Hippocampal formation (tissue), 2 donors: ENCODE data around the gene PEAK1.

Experiments
- DNase-seq, 2 donors: peaks; one replicate each; lab custom pipeline; 2025; lab: John Stamatoyannopoulos, UW

The PEAK1 gene, protein sequence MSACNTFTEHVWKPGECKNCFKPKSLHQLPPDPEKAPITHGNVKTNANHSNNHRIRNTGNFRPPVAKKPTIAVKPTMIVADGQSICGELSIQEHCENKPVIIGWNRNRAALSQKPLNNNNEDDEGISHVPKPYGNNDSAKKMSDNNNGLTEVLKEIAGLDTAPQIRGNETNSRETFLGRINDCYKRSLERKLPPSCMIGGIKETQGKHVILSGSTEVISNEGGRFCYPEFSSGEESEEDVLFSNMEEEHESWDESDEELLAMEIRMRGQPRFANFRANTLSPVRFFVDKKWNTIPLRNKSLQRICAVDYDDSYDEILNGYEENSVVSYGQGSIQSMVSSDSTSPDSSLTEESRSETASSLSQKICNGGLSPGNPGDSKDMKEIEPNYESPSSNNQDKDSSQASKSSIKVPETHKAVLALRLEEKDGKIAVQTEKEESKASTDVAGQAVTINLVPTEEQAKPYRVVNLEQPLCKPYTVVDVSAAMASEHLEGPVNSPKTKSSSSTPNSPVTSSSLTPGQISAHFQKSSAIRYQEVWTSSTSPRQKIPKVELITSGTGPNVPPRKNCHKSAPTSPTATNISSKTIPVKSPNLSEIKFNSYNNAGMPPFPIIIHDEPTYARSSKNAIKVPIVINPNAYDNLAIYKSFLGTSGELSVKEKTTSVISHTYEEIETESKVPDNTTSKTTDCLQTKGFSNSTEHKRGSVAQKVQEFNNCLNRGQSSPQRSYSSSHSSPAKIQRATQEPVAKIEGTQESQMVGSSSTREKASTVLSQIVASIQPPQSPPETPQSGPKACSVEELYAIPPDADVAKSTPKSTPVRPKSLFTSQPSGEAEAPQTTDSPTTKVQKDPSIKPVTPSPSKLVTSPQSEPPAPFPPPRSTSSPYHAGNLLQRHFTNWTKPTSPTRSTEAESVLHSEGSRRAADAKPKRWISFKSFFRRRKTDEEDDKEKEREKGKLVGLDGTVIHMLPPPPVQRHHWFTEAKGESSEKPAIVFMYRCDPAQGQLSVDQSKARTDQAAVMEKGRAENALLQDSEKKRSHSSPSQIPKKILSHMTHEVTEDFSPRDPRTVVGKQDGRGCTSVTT (N-terminal part only)

GRCh38 chr15:77419836-77420609, at the start of gene PEAK1:
PEAK1 (minus strand) TSS chr15:77420104; CDS start chr15:77181926, 238,178 bp downstream.
- DNase-seq, result peak; percentile 97 to 98

- no peak for DNase-seq
Observed at GRCh38 chr15:77468896-77469295, 49.0 kb upstream of the PEAK1 start.

DNA sequence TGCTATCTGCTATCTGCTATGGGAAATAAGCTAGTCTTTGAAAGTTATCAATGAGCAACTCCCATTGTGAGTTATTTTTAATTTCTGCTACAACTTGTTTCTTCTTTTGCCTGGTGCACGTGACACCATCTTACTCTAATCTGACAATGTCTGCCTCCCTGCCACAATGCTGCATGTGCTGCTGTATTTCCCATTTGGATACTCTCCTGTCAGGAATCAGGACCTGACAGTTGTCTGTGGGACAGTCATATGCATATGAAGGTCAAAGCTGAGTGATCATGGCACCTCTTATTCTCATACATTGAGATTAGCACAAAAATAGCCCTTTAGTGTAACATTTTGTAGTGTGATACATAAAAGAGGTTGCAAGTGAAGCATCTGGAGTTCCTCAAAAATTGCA, 46.6 kb upstream of the PEAK1 start:
- no peak for DNase-seq

- no peak for DNase-seq
Observed at GRCh38 chr15:77464129-77464865, 44.4 kb upstream of the PEAK1 start.

DNA sequence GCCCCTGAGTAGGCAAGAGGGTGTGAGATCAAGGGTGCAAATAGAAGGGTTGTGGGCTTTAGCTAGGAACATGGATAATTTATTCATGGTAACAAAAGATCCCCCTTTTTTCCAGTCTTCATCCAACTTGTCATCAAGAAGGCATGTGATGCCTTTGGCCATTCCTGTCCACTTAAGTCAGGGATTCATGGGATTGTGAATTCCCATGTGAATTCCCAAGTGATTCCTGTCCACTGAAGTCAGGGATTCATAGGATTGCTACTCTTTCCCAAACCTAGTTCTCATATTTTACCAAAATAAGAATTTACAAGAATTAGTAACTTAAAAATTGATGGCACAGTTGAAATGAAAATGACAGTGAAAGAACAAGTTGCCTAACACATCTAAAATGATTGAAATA, 41.6 kb upstream of the PEAK1 start:
- DNase-seq, result no peak

GRCh38 chr15:77459031-77459430, 39.1 kb upstream of the PEAK1 start:
- no peak for DNase-seq

GRCh38 chr15:77457905-77458265, 38.0 kb upstream of the PEAK1 start:
- DNase-seq, result no peak

- DNase-seq, result no peak
Observed at GRCh38 chr15:77457191-77457904, 37.4 kb upstream of the PEAK1 start.

GRCh38 chr15:77456746-77457145, 36.8 kb upstream of the PEAK1 start:
- DNase-seq, result no peak

DNA sequence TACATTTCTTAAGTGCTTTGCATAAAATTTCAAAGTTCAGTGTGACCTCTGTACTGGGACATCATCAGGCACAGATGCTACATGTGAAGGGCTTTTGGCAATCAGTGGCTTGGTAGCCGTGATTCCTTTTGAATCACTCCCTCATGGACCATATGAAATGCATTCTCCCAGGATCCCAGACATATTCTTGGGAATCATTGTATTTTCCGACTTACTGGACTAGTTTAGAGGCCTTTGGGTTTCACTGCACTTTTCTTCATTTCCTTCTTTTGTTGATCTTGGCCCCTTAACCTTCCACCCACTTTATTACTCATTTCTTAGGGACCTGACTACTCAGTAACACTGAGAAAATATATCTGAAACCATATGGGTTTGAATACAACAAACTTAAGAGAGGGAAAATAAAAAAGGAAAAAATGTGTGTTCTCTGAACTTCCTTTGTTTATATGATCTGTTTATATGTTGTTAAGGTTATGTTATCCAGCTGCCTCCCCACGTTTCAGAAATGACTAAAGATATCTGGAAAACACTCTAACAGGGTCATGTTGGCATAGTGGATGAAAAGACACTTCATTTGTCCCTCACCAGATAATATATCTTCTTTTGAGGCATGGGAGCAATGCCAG, 35.9 kb upstream of the PEAK1 start:
- DNase-seq, result no peak

GRCh38 chr15:77454951-77455350, 35.0 kb upstream of the PEAK1 start:
- DNase-seq, result no peak

DNA sequence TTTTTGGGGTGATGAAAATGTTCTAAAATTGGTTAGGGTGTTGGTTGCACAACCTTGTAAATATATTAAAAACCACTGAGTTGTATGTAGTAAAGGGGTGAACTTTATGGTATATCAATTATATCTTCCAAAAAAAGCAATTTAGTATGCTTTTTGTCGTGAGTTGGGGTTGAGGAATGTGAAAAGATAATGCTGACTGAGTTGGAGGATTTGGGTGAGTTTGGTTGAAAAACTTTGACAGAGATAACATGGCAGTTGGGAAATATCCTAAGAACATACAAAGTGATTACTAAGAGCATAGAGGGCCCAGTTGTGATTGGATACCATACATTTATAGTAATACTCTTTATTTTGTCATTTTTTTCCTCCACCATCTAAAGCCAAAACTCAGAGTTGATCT, 34.4 kb upstream of the PEAK1 start:
- DNase-seq, result no peak

DNA sequence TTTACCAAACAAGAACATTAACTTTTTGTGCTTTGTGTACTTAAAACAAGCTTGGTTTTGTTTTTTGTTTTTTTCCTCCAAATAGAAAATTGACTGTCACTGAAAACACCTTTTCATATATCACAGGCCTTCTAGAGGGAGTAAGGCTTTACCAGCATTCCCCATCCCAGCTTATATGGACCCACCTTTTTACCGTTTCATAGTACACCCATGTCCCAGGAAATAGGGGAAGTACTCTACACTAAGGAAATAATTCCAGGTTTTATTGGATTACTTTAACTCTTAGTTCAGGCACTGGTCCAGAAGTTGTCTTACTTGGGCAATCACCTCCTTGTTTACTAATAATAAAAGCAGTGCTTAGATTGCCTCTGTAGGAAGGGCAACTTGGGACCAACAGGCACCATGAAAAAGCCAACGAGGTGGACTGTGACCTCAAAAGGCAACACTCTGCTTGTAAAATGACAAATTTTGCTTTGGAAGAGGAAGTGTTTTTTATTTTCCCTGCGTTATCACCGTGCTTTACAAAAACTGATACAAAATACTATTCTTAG, 27.0 kb upstream of the PEAK1 start:
- DNase-seq, result no peak

DNA sequence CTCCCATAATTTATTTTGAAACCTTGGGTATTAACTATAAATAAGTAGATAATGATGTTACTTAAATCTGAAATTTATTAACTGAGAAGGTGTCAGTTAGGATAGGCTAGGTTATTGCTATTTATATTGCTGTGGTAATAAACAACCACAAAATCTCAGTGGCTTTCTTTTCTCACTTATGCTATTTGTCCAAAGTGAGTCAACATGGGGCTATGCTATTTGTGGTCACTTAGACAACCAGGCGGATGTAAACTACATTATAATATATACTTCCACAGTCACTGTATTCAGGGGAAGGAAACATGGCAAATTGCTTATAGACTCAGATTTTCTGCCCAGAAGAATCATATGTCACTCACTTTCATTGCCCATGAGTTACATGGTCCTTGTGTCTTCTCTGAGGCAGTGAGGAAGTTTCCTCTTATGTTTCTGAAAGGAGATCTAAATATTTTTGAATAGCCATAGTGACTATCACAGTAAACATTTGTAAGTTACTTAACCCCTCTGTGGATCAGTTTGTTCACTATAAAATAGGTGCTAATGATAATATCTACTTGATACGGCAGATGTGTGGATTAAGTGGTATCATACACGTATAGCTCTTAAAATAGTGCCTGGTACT, 20.6 kb upstream of the PEAK1 start:
- no peak for DNase-seq

- no peak for DNase-seq
Observed at GRCh38 chr15:77437264-77437663, 17.4 kb upstream of the PEAK1 start.

GRCh38 chr15:77436822-77437221, 16.9 kb upstream of the PEAK1 start:
- no peak for DNase-seq

GRCh38 chr15:77430652-77431051, 10.7 kb upstream of the PEAK1 start:
- DNase-seq, result no peak

GRCh38 chr15:77430213-77430612, 10.3 kb upstream of the PEAK1 start:
- no peak for DNase-seq

- DNase-seq, result no peak
Observed at GRCh38 chr15:77426871-77427270, 7.0 kb upstream of the PEAK1 start.
